ENCODE data around the gene CENPVL1.
"Not testable (repeated sequence)": the region's sequence is repeated elsewhere in the genome, so short reads cannot be mapped to it uniquely, and the experiment has no call there.

DNA sequence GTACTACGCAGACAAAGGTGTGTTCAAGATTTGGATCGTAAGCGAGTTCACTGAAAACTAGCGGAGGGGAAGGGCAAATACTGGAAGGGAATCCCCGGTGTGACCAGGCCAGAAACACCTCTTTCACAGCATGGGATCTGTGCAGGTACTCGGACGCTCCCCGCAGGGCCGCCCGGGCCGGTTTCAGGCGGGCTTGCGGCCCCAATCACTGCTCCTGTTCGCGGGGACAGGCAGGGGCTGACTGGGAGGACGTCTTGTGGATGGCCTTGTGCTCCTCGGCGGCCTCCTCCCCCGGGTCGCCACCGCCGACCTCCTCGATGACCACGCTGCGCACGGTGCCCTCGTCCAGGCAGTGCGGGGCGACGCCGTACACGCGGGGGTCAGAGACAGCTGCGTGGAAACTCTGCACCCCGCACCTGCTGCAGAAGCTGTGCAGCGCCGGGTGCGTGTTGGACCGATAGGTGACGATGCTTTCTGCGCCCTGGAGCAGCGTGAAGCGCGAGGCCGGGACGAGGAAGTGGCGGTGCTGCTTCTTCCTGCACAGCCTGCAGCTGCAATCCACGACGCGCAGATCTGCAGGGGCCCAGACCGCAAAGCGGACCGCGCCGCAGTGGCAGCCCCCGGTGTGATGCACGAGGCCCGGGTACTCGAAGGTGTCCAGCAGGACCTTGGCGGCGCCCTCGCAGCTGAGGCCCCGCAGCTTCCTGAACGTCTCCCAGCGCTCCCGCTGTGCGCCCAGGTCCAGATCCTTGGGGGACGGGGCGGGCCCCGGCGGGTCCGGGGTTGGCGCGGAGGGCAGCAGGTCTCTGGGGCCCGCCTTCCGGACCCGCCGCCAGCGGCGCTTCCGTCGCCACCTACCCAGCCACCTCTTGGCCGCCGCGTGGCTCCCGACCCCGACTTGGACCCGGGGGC, 28.2 kb upstream of the CENPVL1 start:
- not testable (repeated sequence) for TF ChIP-seq POLR2A (IDR thresholded peaks at IDR 0.05)
- TF ChIP-seq, protein P1, sequence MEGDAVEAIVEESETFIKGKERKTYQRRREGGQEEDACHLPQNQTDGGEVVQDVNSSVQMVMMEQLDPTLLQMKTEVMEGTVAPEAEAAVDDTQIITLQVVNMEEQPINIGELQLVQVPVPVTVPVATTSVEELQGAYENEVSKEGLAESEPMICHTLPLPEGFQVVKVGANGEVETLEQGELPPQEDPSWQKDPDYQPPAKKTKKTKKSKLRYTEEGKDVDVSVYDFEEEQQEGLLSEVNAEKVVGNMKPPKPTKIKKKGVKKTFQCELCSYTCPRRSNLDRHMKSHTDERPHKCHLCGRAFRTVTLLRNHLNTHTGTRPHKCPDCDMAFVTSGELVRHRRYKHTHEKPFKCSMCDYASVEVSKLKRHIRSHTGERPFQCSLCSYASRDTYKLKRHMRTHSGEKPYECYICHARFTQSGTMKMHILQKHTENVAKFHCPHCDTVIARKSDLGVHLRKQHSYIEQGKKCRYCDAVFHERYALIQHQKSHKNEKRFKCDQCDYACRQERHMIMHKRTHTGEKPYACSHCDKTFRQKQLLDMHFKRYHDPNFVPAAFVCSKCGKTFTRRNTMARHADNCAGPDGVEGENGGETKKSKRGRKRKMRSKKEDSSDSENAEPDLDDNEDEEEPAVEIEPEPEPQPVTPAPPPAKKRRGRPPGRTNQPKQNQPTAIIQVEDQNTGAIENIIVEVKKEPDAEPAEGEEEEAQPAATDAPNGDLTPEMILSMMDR (IDR thresholded peaks at IDR 0.05), result not testable (repeated sequence)
